HG03457 (cell line): ENCODE results near the gene GATAD2A.
"Not testable (repeated sequence)": the region's sequence is repeated elsewhere in the genome, so short reads cannot be mapped to it uniquely, and the experiment has no call there.

Experiments
- ATAC-seq: cut with Tn5 transposase; IDR thresholded peaks from one replicate; pipeline ENCODE4 v1.9.1; 2021; ENCODE audit warnings: moderate number of reproducible peaks; ENCODE audit not compliant: unreplicated experiment

Gene GATAD2A

DNA sequence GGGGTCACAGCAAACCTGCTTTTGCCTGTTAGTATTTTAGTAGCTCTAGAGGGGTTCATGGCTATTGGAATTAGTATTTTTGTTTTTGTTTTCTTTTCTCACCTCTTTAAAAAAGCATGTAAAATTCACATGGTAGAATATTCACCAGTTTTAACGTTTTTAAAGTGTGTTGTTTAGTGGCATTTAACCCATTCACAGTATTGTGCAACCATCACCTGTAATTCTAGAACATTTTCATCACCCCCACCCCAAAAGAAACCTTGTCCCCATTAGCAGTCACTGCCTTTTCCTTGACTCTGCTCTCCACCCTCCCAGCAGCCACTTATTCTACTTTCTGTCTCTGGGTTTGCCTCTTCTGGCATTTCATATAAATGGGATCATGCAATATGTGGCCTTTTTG is 39.8 kb downstream of the GATAD2A start:
- no peak for ATAC-seq

DNA sequence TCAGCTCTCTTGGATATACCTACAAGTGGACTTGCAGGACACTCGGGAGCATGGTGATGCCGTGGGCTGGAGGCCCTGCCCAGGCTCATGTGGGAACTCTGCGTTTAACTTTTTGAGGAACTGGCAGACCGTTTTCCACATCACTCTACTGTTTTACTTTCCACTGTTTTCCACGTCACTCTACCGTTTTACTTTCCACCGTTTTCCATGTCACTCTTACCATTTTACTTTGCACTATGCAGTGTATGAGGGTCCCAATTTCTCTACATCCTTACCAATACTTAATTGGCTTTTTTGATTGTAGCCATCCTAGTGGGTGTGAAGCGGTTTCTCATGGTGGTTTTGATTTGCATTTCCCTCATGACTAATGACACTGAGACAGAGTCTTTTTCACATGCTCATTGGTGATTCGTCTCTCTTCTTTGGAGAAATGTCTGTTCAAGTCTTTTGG is 40.5 kb downstream of the GATAD2A start:
- ATAC-seq: no peak

DNA sequence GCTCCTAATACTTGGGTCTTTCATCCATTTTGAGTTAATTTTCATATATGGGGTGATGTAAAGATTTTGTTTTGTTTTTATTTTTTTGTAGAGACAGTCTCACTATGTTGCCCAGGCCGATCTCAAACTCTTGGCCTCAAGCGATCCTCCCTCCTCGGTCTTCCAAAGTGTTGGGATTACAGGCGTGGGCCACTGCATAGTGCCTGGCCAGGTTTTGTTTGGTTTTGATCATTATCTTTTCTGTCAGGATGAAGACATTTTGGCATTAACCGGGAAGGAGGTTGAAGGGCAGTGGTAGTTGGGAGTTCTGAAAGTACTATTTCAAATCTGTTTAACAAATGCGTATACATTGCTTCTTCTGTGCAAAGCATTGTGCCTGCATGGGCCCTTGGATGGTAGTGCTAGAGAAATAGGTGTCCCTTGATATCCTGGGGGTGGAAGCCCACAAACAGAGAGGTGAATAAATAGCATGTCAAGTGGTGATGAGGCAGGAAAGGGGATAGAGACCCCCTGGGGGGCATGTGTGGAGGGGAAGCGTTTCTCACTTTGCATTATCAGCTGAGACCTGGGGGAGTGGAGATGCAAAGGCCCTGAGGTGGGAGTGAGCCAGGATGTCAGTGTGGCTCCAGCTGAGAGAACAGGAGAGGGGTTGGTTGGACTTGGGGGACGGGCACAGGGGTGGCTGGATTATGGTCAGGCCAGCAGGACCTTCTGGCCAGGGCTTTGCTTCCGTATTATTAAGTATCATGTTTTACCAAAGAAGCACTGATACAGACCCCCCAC is 41.4 kb downstream of the GATAD2A start:
- no peak for ATAC-seq

DNA sequence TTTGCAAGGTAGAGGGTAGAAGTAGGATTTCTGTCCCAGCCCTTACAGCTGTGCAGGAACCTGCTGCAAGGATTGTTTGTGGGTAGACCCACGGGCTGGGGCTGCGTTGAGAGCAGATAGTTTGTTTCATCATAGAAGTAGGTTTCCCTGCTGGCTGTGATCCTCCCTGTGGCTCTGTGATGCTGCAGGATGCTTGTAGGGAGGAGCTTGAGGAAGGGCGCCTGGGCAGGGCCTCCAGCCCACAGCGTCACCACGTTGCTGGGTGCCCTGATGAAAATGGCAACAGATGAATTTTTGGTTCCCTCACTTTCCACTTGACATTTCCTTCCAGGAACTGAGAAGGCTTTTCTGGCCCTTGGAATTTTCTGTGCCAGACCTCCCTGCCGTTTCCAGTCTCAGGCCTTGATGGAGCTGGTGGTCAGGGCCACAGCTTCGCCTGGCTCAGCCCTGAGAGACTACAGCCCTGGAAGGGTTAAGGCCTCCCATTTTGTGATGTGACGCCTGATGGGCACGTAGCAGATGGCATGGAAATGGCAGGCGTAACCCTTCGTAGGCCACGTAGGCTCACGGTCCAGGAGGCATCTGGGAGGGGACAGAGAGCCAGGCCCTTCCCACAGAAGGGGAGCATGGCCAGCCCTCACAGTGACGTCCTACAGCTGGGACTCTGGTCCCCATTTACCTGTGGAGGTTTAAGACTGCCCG is 42.2 kb downstream of the GATAD2A start:
- no peak for ATAC-seq

DNA sequence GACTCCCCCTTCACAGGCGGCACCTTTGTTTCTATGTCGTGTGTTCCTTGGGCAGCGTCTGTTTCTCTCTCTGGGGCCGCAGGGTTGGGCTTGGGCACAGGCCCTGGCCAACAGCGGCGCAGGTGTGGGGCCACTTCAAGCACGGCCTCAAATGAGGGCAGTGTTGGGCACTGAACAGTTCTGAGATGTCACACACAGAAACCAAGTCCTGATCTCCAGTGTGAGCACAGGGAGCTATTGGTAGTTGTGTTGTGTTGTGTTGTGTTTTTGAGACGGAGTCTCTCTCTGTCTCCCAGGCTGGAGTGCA is 42.7 kb downstream of the GATAD2A start:
- no peak for ATAC-seq

DNA sequence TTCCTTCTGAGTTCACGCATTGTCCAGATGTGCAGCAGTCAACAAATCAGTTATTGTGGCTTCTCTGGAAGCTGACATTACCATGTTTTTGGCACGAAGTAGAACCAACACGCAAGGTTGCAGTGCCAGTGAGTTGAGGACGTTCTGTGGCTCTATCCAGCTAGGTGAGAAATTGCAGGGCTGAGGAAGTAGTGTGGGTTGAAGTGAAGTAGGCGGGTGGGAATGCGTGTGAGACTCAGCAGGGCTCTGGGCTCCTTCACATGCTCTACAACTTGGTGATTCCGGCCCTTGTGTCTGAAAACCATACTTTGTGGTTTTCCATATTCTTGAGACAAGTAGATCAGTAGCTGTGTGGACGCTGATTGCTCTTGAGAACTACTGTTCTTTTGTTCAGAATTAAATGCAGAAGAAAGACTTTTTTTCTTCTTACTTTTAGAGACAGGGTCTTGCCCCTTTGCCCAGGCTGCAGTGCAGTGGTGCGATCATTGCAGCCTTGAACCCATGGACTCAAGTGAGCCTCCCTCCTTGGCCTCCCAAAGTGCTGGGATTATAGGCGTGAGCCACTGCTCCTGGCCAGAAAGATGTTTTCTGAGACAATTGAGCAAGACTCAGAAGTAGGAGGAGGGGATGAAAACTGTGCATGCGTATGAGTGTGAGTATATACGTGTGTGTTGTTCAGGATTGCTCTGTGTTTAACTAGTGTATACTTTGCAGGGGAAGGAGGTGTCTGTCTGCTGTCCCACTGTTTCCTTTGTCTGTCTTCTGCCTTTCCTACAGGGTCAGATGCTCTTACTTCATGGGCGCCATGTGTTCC is 46.2 kb downstream of the GATAD2A start:
- no peak for ATAC-seq

DNA sequence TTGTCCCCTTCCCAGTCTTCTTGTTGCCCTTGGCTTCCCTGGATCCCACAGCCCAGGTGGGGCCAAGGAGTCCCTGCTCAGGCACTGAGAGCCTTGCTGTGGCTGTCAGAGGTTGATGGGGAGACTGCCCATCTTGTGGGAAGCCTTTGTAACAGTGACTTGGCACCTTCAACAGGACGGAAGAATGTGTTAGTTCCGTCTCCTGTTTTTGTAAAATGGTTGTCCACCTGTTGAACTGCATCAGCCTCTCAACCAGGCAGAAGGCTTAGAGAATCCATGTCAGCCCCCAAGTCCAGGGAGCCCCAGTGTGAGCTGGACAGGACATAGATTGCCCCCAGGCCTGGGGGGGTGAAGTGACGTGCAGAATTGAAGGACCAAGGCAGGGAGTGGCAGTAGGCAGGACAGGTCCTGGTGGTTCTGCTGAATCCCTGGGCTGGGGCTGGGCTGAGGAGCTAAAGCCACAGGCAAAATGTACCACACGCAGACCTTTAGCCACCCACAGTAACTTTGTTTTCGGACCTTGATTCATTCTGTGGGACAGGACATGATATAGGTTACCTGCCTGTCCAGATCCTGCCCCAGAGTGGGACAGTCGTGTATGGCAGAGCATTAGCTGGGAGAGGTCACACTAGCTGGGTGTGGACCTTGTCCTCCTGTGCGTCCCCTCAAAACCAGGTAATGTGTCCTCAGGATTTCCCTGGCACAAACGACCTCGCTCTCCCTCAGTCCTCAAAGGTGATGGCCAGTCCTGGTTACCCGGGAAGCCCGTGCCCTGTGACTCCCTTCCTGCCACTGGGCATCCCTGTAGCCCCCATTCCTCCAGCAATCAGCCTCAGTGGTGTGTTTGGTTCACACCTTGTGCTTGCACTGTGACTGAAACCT is 47.0 kb downstream of the GATAD2A start:
- no peak for ATAC-seq

DNA sequence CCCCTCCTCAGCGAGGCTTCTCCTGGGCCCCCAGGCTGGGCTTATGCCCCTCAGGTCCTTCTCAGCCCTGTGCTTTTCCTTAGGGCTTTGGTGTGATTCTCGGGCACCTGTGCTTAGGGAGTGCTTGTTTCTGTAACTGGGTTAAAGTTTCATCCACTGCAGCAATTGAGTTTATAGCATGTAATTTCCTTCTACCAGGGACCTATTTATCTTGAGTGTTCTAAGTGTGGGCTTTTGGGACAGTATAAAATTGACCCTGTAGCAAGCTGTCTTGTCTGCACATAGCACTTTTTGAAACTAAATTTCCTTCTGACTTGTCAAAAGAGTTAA is 47.6 kb downstream of the GATAD2A start:
- no peak for ATAC-seq

DNA sequence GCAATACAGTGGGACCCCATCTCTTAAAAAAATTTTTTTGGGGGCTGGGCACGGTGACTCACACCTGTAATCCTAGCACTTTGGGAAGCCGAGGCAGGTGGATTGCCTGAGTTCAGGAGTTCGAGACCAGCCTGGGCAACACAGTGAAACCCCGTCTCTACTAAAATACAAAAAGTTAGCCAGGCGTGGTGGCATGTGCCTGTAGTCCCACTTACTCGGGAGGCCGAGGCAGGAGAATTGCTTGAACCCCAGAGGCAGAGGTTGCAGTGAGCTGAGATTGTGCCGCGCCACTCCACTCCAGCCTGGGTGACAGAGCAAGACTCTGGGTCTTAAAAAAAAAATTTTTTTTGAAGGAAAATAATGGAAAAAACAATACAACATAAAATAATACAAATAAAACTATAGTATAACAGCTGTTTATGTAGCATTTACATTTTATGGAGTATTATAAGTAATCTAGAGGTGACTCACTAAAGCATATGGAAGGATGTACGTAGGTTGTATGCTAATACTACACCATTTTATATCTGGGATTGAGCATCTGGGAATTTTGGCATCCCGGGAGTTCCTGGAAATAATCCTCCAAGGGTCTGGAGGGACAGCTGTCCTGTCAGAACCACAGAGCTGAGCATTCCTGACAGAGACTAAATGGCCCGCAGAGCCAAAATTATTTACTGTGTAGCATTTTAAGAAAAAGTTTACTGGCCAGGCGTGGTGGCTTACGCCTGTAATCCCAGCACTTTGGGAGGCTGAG is 49.9 kb downstream of the GATAD2A start:
- not testable (repeated sequence) for ATAC-seq

DNA sequence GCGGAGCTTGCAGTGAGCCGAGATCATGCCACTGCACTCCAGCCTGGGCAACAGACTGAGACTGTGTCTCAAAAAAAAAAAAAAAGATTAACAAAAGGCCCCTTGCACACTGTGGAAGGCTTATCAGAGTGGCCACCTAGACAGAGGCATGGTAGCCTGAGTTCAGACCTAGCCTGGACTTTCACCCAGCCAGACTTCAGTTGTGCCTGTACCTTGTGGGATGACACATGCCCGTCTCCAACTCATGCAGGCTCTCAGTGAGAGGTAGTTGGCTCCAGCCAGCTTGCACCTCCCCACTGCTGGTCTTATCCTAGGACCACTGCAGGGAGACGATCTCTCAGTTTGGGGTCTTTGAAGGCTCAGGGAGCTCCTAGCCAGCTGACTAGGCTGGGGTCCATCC is 52.2 kb downstream of the GATAD2A start:
- ATAC-seq: no peak

DNA sequence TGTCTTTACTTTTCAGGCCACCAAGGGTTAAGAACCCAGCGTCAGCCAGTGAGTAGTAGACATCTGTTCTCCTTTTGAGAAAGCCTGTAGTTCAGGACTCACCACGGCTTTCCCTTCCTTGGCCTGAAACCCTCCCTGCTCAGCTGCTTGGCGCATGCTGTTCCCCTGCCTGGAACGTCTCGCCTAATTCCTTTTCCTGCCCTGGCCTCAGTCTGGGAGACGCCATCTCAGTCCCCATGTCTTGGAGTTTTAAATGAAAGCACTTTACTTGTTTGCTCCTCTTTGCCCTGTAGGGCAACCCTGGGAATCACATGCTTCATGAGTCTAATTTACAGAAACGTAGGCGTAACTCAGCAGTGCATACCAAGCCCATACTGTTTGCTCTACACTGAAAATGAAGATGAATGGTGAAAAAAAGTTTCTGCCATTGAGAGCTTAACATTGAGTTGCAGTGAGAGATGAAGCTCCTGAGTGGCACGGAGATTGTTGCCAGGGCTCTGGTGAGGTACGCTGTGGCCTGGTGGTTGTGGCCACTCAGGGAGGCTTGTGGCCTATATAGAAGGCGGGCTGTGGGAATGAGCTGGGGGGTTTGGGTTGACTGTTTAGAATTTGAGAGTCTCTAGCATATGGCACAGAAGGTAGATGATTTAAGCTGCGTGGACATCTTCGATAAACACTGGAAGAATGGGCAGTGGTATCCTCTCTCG is 52.8 kb downstream of the GATAD2A start:
- ATAC-seq: no peak

DNA sequence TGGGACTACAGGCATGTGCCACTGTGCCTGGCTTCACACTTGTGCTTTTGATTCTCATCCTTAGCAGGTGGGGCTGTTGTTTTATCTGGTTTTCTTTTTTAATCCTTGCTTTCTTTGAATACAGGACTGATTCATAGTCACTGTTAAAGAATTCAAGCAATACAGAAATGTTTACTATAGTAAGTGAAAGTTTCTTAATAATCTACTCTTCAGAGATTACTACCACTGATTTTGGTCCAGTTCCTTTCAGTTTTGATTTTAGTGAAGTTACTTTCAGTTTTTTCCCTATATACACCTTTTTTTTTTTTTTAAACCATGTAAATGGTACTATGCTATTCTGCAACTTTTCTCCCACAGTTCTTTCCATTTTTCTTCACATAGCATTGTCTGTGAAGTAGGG is 53.6 kb downstream of the GATAD2A start:
- no peak for ATAC-seq

DNA sequence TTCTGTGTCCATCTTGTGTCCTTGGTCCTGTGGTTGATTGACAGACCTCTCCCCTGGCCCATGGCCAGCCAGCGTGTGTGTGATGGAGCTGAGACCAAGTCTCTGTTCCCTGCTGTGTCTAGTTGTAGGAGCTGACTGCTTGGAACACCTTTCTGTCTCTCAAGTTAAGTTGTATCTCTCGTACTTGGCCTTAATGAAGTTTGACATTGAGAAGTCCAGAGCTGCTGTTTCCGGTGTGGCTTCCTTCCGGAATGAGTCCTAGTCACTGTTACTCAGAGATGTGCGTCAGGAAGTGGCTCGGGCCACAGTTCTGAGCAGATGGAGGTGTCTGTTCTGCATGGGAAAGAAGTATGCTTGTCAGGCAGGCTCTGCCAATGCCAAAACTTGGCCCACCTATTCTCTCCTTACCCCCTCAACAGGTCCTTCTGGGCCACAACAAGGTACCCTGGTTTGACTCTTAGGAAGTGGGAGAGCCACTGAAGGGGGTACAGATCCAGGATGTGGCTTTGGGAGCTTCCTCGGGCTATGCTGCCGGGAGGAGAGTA is 54.3 kb downstream of the GATAD2A start:
- no peak for ATAC-seq

DNA sequence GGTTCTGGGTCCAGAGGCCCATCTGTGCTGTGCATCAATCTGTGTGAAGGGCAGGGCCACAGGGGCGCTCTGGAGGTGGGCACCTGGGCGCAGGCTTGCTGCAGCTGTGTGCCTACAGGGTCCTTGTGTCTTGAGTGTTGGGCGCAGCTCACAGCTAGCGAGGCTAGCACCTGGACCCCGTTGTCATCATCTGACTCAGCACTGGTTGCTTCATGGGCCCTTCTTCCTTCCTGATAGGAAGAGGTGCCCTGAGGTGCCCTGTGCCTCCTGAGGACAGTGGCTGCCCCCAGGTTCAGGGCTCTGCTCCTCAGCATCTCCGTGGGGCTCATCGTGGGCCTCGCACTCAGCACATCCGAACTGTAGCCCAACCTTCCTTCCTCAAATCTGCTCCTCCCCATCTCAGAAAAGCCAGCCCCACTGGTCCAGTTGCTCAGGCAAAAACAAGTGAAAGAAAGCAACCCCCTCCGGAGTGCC is 54.8 kb downstream of the GATAD2A start:
- no peak for ATAC-seq

DNA sequence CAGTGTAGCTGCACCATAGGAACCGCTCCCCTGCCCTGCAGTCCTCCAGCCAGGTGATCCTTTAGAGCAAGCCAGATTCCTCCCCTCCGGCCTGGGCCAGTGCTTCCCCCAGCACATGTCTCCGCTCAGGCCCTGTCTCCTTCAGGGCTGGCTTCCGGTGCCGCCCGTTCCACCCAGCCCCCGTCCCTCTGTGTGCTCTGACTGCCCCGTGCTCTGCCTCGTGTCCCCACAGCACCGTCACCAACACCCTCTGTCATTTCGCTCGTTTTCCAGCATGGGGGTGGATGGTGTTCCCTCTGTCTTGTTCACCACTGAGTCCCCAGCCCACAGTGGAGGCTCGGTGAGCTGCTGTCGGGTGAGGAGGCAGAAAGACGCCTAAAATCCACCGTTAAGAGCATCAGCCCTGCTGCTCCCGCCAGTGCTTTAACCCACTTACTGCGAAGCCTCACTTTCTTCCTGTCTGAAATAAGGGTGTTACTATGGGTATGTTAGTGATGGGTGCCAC is 55.3 kb downstream of the GATAD2A start:
- no peak for ATAC-seq

DNA sequence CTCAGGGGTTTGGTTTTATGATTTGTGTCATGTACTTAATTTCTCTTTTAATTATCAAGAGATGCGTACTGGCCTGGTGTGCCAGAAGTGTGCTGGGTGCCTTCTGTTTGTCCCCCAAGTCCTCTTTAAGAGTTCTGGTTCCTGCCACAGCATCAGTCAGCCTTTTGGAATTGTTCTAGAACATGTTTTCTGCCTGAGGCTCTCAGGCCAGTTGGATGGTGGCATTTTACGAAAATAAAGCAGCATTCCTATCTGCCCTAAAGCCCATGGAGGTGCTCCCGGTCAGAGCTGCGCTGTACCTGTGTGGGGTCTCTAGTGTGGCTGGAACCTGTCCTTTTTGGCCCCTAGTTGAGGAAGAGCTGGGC is 55.8 kb downstream of the GATAD2A start:
- no peak for ATAC-seq

DNA sequence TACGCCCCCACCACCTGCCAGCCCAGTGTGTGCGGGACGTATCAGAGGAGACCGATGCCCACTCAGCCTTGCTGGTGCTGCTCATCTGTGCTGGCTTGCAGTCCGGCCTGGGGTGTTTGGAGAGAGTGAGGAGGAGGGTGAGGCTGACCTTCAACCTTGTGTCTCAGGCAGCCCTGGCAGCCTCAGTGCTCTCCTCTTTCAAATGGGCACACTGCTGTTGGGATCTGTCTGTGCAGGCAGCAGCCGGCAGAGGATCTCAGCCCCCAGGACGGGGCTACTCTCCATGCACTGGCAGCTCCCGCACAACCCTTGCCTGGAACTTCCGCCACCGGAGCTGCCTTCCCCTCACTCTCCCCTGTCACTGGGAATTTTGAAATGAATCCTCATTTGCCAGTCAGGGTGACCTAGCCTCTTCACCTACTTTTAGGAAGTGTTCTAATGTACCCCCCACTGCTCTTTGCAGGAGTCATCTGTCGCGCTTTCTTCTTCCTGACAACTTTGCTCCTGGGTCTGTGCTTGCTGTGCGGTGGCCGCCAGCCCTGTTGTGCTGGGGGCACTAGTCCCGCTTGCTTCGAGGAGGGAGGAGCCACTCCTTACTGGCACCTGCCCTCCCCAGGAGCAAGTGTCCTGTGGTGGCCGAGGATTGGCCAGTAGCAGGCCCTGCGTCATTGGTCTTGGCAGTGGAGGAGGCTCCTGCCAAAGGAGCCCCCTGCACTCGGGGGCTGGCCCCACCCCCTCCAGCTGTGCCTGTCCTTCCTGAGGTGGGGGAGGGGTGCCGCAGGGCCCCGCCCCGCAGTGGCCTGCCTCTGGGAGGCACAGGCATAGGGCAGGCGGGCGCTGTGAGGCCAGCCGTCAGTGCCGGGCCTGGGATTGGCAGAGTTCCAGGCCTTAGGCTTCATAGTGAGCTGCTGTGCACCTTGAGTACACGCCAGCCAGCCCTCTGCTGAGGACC is 56.5 kb downstream of the GATAD2A start:
- ATAC-seq: no peak
